Endodermal cell (in vitro differentiated cells): Measurements from ENCODE around the gene PCDHGA8. TPM values are rescaled to one million over a fixed set of nuclear protein-coding genes. Genes with fewer than 3 reads are reported as not detected.

Experiments used
- DNase-seq: peaks from one replicate; pipeline ENCODE4 v3.0.0-alpha.2; 2017
- H3K27ac ChIP-seq: 2 replicates; pipeline ENCODE4 v1.5.1; 2013; ENCODE audit warnings: mild to moderate bottlenecking, low read depth, low read length, moderate library complexity
- H3K27me3 ChIP-seq: 2 replicates; pipeline ENCODE4 v1.6.1; 2013; ENCODE audit warnings: mild to moderate bottlenecking, low read length, moderate library complexity; ENCODE audit not compliant: insufficient read depth, control insufficient read depth, poor library complexity, severe bottlenecking
- H3K36me3 ChIP-seq: 2 replicates; pipeline ENCODE4 v1.7.0; 2013; ENCODE audit warnings: mild to moderate bottlenecking, low read length, moderate library complexity; ENCODE audit not compliant: control insufficient read depth, insufficient read depth
- H3K4me1 ChIP-seq: one replicate; pipeline ENCODE4 v1.7.0; 2013; ENCODE audit warnings: low read length; ENCODE audit not compliant: control insufficient read depth, insufficient read depth
- H3K4me3 ChIP-seq: 2 replicates; pipeline ENCODE4 v1.5.1; 2013; ENCODE audit warnings: mild to moderate bottlenecking, low read length, moderate library complexity
- H3K9ac ChIP-seq: 2 replicates; pipeline ENCODE4 v1.6.1; 2013; ENCODE audit warnings: mild to moderate bottlenecking, low read length, moderate library complexity; ENCODE audit not compliant: poor library complexity, severe bottlenecking; ENCODE audit errors: extremely low read depth
- H3K9me3 ChIP-seq: 2 replicates; pipeline ENCODE4 v1.6.1; 2013; ENCODE audit warnings: mild to moderate bottlenecking, low read length, moderate library complexity; ENCODE audit not compliant: control insufficient read depth
- H3K27ac Mint-ChIP-seq: 2 replicates; pipeline ENCODE4 v1.8.0; 2020; ENCODE audit warnings: mixed read lengths
- H3K27me3 Mint-ChIP-seq: 2 replicates; pipeline ENCODE4 v1.8.0; 2021; ENCODE audit warnings: mild to moderate bottlenecking, mixed read lengths; ENCODE audit not compliant: insufficient read depth
- H3K36me3 Mint-ChIP-seq: 2 replicates; pipeline ENCODE4 v1.8.0; 2020; ENCODE audit warnings: low read depth, mixed read lengths
- H3K4me1 Mint-ChIP-seq: 2 replicates; pipeline ENCODE4 v1.8.0; 2020; ENCODE audit warnings: mixed read lengths
- H3K4me3 Mint-ChIP-seq: 2 replicates; pipeline ENCODE4 v1.8.0; 2020; ENCODE audit warnings: mild to moderate bottlenecking, moderate library complexity, mixed read lengths
- H3K9me3 Mint-ChIP-seq: 2 replicates; pipeline ENCODE4 v1.8.0; 2020; ENCODE audit warnings: mild to moderate bottlenecking, mixed read lengths
- CTCF ChIP-seq: fragments of 200-600 bp; sonication (generic); conservative IDR thresholded peaks from 2 replicates; pipeline ENCODE4 v1.5.0; 2021; ENCODE audit warnings: antibody characterized with exemption, mild to moderate bottlenecking
- WGBS, 2 experiments: methylation state at CpG; one replicate each; pipeline versions ENCODE4 v1.1.5 to v1.1.7; 2013; ENCODE audit warnings: missing lambda C conversion rate in 2 of 2, mixed read lengths in 1 of 2; ENCODE audit not compliant: insufficient coverage in 1 of 2, insufficient read length in 1 of 2; 5-methylcytosine and 5-hydroxymethylcytosine counted together
- total RNA-seq, 2 donors: library from RNA; stranded (reverse); fragmentation: NEBNext Ultra II Directional in 1 of 2; extraction: Animal tissue kit (Norgen Biotek cat#: 25700) in 1 of 2; gene quantifications; 2 replicates in 1 of 2; 3 replicates in 1 of 2; pipeline ENCODE4 v1.2.1, GENCODE V29; 2021

PCDHGA8 gene
- total RNA-seq, 2 donors from 2014 or later, result 1.1 to 3.0 TPM

DNA sequence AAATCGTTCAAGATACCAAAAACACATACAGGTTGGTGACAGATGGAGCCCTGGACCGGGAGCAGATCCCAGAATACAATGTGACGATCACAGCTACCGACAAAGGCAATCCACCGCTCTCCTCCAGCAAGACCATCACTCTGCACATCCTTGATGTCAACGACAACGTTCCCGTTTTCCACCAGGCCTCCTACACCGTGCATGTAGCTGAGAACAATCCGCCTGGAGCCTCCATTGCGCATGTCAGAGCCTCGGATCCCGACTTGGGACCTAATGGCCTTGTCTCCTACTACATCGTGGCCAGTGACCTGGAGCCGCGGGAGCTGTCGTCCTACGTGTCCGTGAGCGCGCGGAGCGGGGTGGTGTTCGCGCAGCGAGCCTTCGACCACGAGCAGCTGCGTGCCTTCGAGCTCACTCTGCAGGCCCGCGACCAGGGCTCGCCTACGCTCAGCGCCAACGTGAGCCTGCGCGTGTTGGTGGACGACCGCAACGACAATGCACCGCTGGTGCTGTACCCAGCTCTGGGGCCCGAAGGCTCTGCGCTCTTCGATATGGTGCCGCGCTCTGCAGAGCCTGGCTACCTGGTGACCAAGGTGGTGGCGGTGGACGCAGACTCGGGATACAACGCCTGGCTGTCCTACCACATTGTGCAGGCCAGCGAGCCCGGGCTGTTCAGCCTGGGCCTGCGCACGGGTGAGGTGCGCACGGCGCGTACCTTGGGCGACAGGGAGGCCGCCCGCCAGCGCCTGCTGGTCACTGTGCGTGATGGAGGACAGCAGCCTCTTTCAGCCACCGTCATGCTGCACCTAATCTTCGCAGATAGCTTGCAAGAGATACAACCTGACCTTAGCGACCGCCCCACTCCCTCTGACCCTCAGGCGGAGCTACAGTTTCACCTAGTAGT is 20.6 kb upstream of the PCDHGA8 start:
- H3K27ac ChIP-seq, result no peak overlapping the region
- no peak overlapping the region for H3K27ac Mint-ChIP-seq
- H3K4me3 Mint-ChIP-seq, result no peak overlapping the region
- TF ChIP-seq CTCF, result no peak
- H3K4me1 Mint-ChIP-seq, result no peaks in the 10 kb centered on the region
- no peaks in the 10 kb centered on the region for H3K27me3 Mint-ChIP-seq
- no peak overlapping the region for H3K4me3 ChIP-seq
- DNase-seq, result no peak
- peaks cover 43% of the 10 kb centered on the region for H3K36me3 Mint-ChIP-seq
- H3K9ac ChIP-seq, result no peak overlapping the region
- H3K36me3 ChIP-seq, result no peaks in the 10 kb centered on the region
- 95 to 96% methylated on average over 58 to 69 of the region's 69 CpGs for WGBS, 2 experiments
- peaks cover 40% of the 10 kb centered on the region for H3K9me3 ChIP-seq
- H3K9me3 Mint-ChIP-seq, result peaks cover 59% of the 10 kb centered on the region
- no peaks in the 10 kb centered on the region for H3K27me3 ChIP-seq
- no peaks in the 10 kb centered on the region for H3K4me1 ChIP-seq

- Mint-ChIP-seq H3K4me3 (peak within 1 kb of the TSS; percentile 26), H3K36me3 (peaks cover 48% of the 10 kb centered on the region), H3K27ac (no peak within 1 kb of the TSS), H3K27me3 (no peaks in the 10 kb centered on the region), H3K4me1 (no peaks in the 10 kb centered on the region), H3K9me3 (peaks cover 61% of the 10 kb centered on the region)
- no peaks in the 10 kb centered on the region for H3K27me3 ChIP-seq
- no peak within 1 kb of the TSS for H3K9ac ChIP-seq
- peak; percentile 39 for TF ChIP-seq CTCF
- H3K4me3 ChIP-seq, result no peak within 1 kb of the TSS
- peaks cover 52% of the 10 kb centered on the region for H3K9me3 ChIP-seq
- WGBS, 2 experiments, result 93 to 96% methylated on average over 26 to 27 of the region's 27 CpGs
- no peaks in the 10 kb centered on the region for H3K4me1 ChIP-seq
- H3K27ac ChIP-seq, result no peak within 1 kb of the TSS
- H3K36me3 ChIP-seq, result no peaks in the 10 kb centered on the region
- DNase-seq, result no peak
These were observed 18.6 kb upstream of the PCDHGA8 start, which contains the start of gene PCDHGA6 for GRCh38 chr5:141373673-141374317. Gene PCDHGA6, plus strand, starts transcription at chr5:141373891. Its CDS starts 193 bp downstream, at chr5:141374084.

DNA sequence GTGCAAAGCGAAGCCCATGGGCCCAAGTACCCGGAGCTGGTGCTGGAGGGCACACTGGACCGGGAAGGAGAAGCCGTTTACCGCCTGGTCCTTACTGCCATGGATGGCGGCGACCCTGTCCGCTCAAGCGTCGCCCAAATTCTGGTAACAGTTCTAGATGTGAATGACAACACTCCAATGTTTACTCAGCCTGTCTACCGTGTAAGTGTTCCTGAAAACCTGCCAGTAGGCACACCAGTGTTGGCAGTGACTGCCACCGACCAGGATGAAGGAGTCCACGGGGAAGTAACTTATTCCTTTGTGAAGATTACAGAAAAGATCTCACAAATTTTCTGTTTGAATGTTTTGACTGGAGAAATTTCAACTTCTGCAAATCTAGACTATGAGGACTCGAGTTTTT is 17.8 kb upstream of the PCDHGA8 start:
- H3K9ac ChIP-seq, result no peak overlapping the region
- no peaks in the 10 kb centered on the region for H3K36me3 ChIP-seq
- Mint-ChIP-seq H3K36me3 (peaks cover 49% of the 10 kb centered on the region), H3K4me3 (no peak overlapping the region), H3K27me3 (no peaks in the 10 kb centered on the region), H3K9me3 (peaks cover 60% of the 10 kb centered on the region), H3K27ac (no peak overlapping the region), H3K4me1 (no peaks in the 10 kb centered on the region)
- H3K4me3 ChIP-seq, result no peak overlapping the region
- H3K4me1 ChIP-seq, result no peaks in the 10 kb centered on the region
- 95 to 96% methylated on average over 11 to 14 of the region's 14 CpGs for WGBS, 2 experiments
- no peak for TF ChIP-seq CTCF
- no peak for DNase-seq
- no peaks in the 10 kb centered on the region for H3K27me3 ChIP-seq
- H3K27ac ChIP-seq, result no peak overlapping the region
- H3K9me3 ChIP-seq, result peaks cover 52% of the 10 kb centered on the region
